Activated gamma-delta T cell treated with Interleukin-2 at 50 U/mL for 16 hours (primary cell): Measurements from ENCODE around the gene AXL.
A peak's percentile ranks its signal among the peaks of the same experiment; 100 is the strongest.
"Not testable (repeated sequence)": the region's sequence is repeated elsewhere in the genome, so short reads cannot be mapped to it uniquely, and the experiment has no call there.

Experiments used
- DNase-seq: peaks from one replicate; pipeline ENCODE4 v3.0.0-alpha.2; 2020

The AXL gene

DNA sequence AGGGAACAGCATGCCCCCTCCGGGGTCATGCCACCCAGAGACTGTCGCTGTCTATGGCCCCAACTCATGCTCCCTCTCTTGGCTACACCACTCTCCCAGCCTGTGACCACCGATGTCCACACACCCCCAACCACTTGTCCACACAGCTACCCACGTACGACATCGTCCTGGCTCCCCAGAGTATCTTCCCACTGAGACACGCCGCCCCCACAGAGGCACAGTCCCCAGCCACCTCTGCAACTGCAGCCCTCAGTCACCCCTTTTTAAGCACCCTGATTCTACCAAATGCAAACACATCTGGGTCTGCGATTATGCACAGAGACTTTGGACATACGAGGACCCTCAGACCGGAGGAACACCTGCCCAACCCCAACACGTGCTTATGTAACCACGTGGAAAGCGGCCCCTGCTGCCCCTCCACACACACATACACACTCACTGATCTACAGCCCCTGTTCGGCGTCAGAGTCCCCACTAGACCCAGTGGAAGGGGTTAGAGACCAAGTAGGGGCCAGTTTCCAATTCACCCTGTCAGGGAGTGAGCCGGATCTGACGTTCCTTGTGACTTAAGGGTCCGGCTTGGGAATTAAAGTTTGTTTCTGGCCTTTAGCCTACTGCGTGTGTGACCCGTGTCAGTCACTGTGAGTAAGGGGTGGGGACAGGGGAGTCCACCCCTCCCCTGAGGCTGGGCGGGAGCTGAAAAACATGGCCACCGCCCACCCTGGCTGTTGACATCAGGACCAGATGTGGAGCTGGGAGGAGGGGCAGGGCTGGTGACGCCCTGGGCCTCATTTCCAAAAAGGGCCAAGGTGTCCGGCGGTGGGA is 11.9 kb upstream of the AXL start:
- DNase-seq: no peak

DNA sequence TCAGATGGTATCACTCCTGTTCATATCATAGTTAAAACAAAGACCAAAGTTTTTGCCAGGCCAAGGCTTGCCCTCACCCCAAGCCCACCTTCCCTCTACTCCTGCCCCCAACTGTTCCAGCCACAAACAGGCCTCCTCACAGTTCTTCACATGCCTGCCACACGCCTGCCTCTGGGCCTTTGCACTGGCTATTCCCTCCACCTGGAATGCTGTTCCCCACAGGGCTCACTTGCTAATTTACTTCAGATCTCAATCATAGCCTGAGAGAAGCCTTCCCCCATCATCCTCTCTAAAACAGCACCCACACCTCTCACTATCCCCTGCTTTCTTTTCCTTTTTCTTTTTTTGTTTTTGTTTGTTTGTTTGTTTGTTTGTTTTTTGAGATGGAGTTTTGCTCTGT is 4.9 kb upstream of the AXL start:
- DNase-seq: no peak

DNA sequence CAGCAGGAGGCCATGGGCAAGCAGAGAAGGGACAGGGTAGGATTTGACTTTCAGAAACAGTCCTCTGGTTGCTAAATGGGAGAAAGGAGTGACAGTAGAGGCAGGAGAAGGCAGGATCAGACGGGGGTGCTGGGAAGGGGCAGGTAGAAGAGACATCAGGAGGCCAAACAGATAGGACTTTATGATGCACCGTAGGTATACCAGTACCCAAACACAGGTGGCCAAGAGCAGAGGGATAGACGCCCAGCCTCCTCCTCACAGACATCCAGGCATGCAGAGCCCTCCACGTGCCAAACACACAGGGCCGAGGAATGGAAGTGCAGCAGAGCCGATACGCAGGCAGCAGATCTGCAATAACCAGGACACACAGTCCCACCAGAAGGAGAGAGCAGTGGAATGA is 1.3 kb upstream of the AXL start:
- DNase-seq: no peak

DNA sequence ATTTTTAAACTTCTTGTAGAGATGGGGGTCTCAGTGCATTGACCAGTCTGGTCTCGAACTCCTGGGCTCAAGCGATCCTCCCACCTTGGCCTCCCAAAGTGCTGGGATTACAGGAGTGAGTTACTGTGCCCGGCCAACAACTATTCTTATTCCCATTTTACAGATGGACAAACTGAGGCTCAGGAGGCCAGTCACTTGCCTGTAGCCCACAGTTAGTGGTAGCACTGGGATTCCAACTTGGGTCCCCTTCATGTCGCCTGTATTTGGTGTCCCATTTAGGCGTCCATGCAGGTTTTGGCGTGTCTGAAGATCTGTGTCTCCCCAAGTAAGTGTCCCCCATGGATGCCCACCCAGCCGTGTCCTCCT is 791 bp upstream of the AXL start:
- DNase-seq: no peak

DNA sequence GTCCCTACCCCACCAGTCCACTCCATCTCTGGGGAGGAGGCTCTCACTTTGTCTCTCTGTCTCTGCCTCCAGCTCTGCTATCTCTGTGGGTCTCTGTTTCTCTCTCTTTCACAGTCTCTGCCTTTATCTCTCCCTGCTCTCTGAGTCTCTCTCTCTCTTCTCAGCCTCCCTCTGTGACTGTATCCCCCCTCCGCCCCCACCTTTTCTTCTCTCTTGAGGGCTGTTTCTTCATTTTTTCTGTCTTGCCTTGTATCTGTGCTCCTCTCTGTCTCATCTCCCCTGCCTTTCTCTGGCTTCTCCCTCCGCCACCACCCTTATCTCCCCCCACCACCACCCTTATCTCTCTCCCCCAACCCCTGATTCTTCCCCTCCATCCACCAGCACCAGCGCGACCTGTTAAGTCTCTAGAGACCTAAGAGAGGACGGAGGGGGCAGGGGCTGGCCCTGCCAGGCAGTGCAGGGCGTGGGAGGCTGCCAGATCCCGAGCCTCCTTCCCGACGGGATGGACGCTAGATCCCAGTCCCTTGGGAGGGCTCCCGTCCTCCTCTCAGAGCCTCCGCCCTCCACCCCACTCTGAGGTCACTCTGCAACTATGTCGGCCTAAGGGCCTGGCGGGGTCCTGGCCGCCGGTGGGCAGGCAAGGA is 1.0 kb downstream of the AXL start:
- DNase-seq: no peak

DNA sequence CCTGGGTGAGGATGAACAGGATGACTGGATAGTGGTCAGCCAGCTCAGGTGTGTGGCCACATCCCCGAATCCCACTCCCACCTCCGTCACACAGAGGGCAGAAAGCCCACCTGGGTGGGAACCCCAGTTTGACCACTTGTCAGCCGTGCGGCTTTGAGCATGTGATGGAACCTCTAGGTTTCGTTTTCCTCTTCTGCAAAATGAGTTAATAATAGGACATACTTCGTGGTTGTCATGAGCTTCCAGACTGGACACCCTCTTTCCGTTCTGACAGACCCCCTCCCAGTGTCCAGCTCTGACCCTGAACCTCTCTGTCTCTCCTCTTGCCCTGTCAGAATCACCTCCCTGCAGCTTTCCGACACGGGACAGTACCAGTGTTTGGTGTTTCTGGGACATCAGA is 1.8 kb downstream of the AXL start:
- DNase-seq: no peak

DNA sequence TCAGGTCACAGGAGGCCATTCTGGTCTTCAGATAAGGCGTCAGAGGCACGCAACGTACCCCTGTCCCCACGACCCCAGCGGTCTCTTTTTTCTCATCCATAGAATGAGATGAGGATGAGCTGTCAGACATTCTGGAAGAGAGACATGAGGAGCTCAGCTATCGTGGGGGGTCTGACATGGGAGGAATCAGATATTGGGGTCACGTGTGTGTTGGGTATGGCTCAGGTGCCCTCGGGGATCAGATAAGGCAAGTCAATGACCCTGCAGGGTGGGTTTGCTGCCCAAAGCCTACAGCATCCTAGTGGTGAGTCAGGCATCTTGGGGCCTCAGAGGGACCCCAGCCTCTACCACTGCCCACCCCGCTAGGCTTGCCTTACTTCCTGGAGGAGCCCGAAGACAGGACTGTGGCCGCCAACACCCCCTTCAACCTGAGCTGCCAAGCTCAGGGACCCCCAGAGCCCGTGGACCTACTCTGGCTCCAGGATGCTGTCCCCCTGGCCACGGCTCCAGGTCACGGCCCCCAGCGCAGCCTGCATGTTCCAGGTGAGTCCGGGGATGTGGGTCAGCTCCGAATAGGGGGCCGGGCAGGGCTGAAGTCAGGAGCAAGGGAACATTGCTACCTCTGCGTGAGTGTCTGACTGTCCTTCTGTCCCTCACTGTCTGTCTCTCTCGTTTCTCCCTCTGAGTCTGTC is 2.6 kb downstream of the AXL start:
- DNase-seq: no peak

DNA sequence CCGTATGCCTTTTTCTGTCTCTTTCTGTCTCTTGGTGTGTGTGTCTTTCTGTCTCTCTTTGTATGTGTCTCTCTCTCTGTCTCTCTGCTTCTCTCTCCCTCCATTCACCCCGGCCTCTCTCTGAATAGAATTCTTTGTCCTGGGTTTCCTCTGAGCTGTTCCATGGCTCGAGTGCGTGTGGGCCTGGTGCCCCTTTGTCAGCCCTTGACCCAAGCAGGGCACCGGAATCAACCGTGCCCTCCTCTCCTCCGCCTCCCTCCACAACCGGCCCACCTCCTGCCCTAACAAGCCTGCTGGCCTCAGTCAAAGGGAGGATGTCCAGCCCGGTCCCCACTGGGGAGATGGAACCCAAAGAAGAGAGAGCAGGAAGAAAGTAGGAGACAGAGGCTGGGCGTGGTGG is 3.2 kb downstream of the AXL start:
- DNase-seq: no peak

DNA sequence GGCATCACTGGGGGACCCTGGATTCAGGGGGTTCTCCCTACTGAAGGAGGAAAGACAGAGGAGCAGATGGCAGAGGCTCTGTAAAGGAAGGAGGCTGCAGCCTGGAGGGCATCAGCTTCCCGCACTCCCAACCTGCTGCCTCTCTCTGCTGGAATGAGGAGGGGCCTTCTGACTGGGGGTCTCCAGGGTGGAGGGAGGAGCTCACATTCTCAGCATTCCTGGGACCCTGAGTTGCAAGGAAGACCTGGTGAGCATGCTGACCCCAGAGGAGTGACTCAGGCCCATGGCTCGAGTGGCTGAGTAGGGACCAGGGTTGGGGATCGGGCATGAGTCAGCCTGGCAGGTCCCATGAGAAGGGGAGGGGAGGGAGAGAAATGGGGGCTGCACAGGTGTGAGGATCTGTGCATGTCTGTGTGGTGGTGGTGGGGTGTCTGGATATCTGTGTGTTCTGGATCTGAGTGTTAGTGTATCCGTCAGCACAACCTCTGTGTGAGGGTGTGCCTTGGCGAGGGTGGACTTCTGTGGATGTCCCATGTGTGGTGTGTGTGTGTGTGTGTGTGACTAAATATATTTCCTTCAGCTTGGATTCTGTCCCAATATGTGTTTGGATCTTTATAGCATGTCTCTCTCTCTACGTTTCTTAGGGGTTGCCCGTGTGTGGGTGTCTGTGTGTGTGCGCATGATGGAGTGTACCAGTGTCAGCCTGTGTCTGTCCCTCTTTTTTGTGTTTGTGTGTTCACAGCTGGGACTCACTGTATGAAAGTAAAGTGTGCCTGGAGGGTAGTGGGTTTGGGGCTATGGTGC is 4.6 kb downstream of the AXL start:
- no peak for DNase-seq

DNA sequence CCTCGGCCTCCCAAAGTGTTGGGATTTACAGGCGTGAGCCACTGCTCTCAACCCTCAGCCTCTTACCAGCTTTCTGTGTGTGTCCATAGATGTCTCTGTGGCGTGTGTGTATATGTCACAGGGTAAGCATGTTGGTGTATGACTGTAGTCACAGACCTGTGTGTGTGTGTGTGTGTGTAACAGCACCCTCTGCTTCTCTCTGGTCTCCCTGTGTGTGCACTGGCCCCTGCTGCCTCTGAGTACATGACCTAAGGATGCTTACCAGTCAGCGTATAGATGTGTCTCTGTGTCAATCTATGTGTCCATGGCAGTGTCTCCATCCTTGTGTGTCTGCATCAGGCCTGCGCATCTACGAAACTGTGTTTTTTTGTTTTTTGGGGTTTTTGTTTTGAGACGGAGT is 5.6 kb downstream of the AXL start:
- no peak for DNase-seq

DNA sequence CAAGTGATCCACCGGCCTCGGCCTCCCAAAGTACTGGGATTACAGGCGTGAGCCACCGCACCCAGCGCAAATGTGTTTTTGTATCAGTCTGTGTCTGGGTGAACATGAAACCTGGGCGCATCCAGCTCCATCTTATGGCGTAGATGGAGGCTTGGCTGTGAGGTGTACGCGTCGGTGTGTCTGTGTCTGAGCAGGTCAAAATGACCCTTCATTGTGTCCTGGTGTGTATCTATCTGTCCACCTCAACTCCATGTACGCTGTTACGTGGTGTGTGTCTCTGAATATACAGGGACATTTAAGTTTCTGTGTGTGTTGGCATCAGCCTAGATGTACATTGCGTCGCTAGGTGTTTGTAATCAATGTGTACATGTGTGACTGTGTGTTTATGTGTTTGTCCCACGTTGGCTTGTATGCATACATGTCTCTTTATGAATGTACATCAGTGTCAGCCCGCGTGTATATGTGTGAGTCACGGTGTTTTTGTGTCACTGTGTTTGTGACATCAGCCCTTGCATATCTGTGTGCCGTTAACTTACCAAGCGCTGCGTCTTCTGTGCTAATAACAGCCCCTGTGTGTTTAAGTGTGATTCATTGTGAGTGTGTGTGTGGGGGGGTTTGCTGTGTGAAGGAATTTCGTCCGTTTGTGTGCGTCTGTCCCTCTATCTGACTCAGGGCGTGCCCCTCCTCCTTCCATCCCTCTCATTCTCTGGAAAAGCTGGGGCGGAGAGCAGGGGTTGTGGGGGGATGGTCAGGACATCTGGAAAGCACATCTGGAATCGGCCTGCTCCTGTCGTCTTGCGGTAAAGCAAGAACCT is 6.4 kb downstream of the AXL start:
- DNase-seq: peak; percentile 12

DNA sequence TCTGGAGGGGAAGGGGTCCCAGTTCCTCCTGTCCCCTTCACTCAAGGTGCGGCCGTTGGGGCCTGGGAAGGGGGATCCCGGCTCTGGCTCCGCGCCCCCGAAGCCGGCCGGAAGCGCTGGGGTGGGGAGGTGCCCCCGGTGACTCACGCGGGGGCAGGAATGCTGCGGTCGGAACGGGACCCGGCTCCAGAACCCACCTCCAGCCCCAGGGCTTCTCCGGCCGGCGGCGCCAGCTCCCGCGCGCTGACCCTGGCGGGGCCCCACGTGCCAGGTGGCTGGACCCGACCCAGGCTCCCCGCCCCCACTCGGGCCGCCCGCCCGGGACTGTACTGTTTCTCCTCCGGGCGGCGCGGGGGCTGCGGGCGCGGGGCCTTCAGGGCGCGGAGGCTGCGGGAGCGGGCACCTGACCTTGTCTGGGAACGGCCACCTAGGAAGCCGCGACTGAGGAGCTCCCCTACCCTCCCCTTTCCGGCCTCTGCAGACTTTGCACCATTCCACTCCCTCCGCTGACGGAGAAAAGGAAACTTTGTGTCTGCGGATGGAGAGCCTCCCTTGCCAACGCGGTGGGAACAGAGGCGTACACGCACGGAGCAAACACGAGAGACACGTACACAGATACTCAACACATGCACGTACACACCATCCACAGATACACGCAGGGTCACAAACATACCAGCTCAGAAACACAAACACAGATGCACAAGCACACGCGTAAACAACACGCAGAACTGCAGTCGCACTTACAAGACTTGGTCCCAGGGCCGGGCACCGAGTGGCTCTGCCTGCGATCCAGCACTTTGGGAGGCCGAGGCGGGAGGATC is 7.2 kb downstream of the AXL start:
- DNase-seq: peak; percentile 13

DNA sequence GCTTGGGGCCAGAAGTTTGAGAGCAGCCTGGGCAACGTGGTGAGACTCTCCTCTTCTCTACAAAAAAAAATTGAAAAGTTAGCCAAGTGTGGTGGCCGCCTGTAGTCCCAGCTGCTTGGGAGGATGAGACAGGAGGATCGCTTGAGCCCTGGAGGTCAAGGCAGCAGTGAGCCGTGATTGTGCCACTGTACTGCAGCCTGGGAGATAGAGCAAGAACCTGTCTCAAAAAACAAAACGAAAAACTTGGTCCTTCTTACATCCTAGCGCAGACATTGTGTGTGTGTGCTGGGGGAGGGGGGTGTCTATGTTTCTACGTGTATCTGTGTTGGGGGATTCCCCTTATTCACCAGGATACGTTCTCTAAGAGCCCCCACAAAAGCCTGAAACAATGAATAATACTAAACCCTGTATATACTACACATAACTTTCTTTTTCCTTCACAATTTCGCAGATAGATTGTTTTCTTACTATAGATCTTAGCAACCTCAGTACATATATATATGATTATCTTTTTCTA is 7.9 kb downstream of the AXL start:
- no peak for DNase-seq

DNA sequence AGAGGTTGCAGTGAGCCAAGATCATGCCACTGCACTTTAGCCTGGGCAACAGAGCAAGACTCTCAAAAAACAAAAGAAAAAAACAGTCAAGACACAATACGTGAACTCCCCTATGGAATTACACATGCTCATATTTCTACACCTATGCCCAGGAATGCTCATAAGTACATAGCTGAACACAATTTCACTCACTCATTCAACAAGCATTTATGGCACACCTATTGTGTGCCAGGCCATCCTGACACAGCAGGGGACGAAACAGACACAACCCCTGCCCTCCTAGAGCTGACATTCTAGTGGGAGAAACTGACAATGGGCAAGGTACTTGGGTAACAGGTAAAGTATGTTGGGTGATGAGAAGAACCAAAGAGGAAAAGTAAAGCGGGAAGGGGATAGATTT is 9.5 kb downstream of the AXL start:
- no peak for DNase-seq

DNA sequence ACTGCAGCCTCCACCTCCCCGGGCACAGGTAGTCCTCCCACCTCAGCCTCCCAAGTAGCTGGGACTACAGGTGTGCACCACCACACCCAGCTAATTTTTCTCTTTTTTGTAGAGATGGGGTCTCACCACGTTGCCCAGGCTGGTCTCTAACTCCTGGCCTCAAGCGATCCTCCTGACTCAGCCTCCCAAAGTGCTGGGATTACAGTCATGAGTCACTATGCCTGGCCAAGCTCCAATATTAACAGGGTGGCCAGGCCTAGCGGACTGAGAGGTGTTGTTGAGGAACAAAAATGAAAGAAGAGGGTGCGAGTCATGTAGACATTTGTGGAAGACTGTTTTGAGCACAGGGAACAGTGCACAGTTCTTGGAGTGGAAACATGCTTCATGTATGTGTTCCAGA is 10.3 kb downstream of the AXL start:
- not testable (repeated sequence) for DNase-seq

DNA sequence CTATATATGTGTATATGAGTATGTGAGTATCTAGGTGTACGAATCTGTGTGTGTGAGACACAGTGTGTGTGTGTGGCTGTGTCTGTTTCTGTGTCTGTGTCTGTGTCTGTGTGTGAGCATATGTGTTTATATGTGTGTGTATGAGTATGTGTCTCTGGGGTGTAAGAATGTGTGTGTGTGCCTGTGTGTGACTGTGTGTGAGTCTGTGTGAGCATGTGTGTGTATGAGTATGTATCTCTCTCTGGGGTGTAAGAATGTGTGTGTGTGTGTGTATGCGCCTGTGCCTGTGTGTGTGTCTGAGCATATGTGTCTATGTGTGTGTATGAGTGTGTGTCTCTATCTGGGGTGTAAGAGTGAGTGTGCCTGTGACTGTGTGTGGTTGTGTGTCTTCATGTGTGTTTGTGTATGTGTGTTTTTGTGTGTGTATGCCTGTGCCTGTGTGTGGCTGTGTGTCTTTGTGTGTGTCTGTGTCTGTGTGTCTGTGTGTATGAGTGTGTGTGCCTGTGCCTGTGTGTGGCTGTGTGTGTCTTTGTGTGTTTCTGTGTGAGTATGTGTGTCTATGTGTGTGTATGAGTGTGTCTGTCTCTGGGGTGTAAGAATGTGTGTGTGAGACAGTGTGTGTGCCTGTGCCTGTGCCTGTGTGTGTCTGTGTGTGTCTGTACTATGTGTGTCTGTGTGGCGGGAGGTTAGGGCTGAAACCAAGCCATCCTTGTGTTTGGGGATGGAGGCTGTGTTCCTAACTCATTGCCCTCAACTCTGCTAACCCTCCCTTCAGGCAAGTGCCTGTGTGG is 11.2 kb downstream of the AXL start:
- DNase-seq: no peak

DNA sequence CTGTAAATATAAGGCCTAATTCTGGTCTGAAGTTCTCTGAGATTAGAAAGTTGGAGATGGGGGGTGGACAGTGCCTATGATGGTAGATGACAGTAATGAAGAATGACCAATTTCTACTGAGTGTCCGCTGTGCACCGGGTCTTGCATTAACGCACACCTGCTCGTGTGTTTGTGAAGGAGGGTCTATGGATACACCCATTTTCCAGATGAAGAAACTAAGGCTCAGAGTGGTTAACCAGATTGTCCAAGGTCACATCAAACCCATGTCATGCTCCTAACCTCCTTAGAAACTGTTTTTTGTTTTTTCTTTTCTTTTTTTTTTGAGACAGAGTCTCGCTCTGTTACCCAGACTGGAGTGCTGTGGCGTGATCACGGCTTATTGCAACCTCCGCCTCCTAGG is 13.7 kb downstream of the AXL start:
- DNase-seq: no peak

DNA sequence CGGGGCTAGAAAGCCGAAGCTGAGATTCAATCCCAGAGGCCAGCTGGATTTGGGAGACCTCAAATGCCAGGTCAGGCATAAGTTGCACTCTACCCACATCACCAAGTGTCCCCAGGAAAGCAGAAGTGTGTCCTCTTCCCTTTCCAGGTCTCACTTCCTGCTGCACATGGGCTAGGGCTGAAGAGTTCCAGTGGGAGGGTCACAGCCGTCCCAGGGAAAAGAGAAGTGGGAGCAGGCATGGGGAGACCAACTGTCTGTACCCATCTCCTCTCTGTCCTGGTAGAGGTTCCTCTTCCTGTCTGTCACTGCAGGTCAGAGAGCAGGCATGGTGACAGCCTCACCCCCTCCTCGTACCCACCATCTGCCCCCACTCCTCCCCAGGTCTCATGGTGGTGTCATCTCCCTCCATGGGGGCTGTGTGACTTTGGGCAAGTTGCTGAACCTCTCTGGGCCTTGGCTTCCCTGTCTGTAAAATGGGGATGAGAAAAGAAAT is 14.8 kb downstream of the AXL start:
- DNase-seq: no peak

DNA sequence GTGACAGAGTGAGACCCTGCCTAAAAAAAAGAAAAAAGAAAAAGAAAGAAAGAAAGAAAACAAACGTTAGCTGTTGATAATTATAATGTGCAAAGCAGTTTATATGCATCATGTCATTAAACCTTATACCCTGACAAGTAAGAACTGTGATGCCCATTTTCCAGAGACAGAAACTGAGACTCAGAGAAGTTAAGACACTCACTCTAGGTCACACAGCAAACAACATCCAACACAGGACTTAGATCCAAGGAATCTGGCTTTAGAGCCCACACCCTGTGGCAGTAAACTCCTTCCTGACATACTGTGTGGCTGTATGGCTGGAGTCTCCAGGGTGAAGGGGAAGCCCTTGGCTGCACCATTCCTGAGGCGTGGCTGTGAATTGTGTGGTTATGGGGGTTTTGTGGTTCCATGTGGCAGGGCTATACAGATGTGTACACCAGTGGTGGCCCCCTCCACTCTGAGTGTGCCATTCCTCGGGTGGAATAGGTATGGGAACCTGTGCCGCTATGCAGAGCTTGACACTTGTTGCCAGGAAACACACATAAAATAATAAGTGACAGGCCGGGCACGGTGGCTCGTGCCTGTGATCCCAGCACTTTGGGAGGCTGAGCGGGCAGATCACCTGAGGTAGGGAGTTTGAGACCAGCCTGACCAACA is 15.6 kb downstream of the AXL start:
- no peak for DNase-seq

DNA sequence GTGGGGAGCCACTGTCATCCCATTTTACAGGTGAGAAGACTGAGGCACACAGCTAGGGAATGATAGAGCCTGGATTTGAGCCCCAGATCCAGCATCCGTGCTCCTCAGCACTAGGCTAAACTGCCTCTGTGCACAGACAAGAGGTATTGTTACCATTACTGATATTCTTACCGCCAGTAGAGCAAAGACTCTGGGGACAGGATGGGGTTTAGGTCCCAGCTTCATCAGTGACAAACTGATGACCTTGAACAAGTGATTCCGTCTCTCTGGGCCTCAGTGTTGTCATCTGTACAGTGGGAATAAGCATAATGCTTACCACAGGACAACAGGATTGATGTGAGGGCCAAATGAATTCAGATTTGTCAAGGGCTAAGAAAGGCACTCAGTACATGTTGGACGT is 16.5 kb downstream of the AXL start:
- no peak for DNase-seq
